ENCODE measurements around the gene MCC. TPM values are rescaled to one million over a fixed set of nuclear protein-coding genes. Genes with fewer than 3 reads are reported as not detected.
A peak's percentile ranks its signal among the peaks of the same experiment; 100 is the strongest.

MCC gene
- total RNA-seq, 1 experiment from 2014 or later: 7.1 TPM

DNA sequence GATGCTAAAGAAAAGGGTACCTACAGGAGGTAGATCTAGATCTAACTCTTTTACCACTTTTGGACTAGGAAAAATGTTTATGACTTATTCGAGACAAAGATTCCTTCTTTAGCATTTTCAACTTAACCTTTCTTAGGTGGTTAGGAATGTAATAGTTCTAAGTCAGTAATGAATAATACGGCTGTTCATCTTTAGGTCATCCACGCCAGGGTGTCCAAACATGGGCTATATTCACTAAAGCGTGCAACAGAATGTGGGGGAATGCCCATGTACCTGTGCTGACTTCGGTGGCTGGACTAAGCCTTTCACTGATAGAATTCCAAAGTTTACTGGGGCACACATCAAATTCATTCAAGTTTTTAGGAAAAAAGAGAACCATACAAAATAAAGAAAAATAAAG, 218.2 kb downstream of the MCC start:
- no peak for ATAC-seq
- H3K4me2 ChIP-seq (ENCODE audit: low read length): no peak overlapping the region
- POLR2A ChIA-PET (ENCODE audit: unreplicated experiment): no interaction called here

DNA sequence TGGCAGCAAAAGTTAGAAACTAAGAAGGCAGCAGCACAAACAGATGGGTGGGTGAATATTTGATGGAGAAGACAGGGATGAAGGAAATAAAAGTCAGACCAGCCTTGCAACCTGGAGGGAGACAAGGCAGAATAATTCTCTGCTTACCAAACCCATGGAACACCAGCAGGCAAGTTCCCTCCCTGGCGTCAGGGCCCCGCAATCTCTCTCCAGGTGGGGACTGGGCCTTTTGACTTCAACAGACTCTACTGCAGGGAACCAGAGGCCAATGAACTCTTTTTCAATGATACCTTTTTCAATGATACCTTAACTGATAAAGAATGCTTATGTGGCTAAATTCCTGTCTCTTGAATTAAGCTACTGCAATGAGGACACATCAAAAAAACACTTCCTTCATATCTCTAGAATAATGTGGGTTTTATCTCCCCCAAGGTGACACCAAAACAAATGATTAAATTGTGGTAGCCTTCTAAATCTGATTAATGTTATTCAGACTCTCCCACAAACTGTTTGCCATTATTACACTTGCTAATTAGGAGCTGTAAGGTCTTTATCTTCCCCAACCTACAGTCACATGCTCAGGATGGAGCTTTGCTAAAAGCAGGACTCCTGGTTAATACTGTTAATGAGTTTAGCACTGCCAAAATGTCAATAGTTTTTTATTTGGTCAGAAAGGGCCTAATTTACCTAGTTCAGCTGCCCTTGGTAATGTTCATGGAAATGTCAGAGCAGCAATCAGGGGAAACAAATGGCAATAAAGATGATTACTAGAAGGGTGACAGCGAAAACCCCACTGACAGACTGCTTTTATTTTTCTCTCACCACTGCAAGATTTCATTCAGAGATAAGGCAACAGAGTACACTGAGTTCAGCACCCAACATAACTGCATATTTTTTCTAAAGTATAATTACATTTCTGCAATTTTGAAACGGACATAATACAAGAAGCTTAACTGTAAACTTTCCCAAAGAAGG, 218.9 kb downstream of the MCC start:
- Histone ChIP-seq H3K27me3 (ENCODE audit: low read length) (no peaks in the 10 kb centered on the region), H2AFZ (ENCODE audit: low read length) (no peak overlapping the region), H3F3A (ENCODE audit: low read length, unreplicated experiment) (no peaks in the 10 kb centered on the region), H3K36me3 (ENCODE audit: low read depth, low read length) (no peaks in the 10 kb centered on the region), H3K79me2 (ENCODE audit: low read length) (no peaks in the 10 kb centered on the region), H3K4me1 (ENCODE audit: insufficient read depth, low read length) (peaks cover 15% of the 10 kb centered on the region), H3K9ac (ENCODE audit: low read length) (no peak overlapping the region), H3K4me3 (ENCODE audit: low read length) (no peak overlapping the region), H3K4me2 (ENCODE audit: low read length) (no peak overlapping the region), H4K20me1 (ENCODE audit: low read length) (no peaks in the 10 kb centered on the region), H3K9me3 (ENCODE audit: low read length) (no peaks in the 10 kb centered on the region), H3K27ac (ENCODE audit: low read length) (no peak overlapping the region), H3K9me2 (replicated peaks; ENCODE audit: low read length) (no peaks in the 10 kb centered on the region)
- ChIA-PET CTCF (interaction anchor here (0.5 kb wide), 1 partner anchor 343 kb away, joined by 3 read pairs; no protein-coding TSS in a partner anchor), POLR2A (ENCODE audit: unreplicated experiment) (no interaction called here)
- DNase-seq (no peak), ATAC-seq (no peak)
- TF ChIP-seq, protein P1, sequence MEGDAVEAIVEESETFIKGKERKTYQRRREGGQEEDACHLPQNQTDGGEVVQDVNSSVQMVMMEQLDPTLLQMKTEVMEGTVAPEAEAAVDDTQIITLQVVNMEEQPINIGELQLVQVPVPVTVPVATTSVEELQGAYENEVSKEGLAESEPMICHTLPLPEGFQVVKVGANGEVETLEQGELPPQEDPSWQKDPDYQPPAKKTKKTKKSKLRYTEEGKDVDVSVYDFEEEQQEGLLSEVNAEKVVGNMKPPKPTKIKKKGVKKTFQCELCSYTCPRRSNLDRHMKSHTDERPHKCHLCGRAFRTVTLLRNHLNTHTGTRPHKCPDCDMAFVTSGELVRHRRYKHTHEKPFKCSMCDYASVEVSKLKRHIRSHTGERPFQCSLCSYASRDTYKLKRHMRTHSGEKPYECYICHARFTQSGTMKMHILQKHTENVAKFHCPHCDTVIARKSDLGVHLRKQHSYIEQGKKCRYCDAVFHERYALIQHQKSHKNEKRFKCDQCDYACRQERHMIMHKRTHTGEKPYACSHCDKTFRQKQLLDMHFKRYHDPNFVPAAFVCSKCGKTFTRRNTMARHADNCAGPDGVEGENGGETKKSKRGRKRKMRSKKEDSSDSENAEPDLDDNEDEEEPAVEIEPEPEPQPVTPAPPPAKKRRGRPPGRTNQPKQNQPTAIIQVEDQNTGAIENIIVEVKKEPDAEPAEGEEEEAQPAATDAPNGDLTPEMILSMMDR (conservative IDR thresholded peaks at IDR 0.05; ENCODE audit: low read depth, low read length): no peak
- no peak for TF ChIP-seq EZH2 (IDR thresholded peaks at IDR 0.05; ENCODE audit: low read length, unreplicated experiment)
- TF ChIP-seq EZH2phosphoT487 (IDR thresholded peaks at IDR 0.05; ENCODE audit: borderline replicate concordance, low read length): no peak
- no TSS peak for BruUV-seq (replicated peaks)
- intact Hi-C loops (cut with micrococcal nuclease): no loop called here

More for the DNA sequence above, 218.2 kb downstream of the MCC start:
- Histone ChIP-seq H4K20me1 (ENCODE audit: low read length) (no peaks in the 10 kb centered on the region), H3K27me3 (ENCODE audit: low read length) (no peaks in the 10 kb centered on the region), H3K27ac (ENCODE audit: low read length) (no peak overlapping the region), H3K79me2 (ENCODE audit: low read length) (no peaks in the 10 kb centered on the region), H3K9me2 (replicated peaks; ENCODE audit: low read length) (no peaks in the 10 kb centered on the region), H3K4me1 (ENCODE audit: insufficient read depth, low read length) (peaks cover 15% of the 10 kb centered on the region), H2AFZ (ENCODE audit: low read length) (no peak overlapping the region), H3F3A (ENCODE audit: low read length, unreplicated experiment) (no peaks in the 10 kb centered on the region), H3K36me3 (ENCODE audit: low read depth, low read length) (no peaks in the 10 kb centered on the region), H3K4me3 (ENCODE audit: low read length) (no peak overlapping the region), H3K9ac (ENCODE audit: low read length) (no peak overlapping the region), H3K9me3 (ENCODE audit: low read length) (no peaks in the 10 kb centered on the region)
- intact Hi-C loops (cut with micrococcal nuclease): no loop called here
- CTCF ChIA-PET: interaction anchor here (0.5 kb wide), 1 partner anchor 342 kb away, joined by 3 read pairs; no protein-coding TSS in a partner anchor
- no TSS peak for BruUV-seq (replicated peaks)
- TF ChIP-seq EZH2phosphoT487 (IDR thresholded peaks at IDR 0.05; ENCODE audit: borderline replicate concordance, low read length): no peak
- no peak for TF ChIP-seq EZH2 (IDR thresholded peaks at IDR 0.05; ENCODE audit: low read length, unreplicated experiment)
- TF ChIP-seq, protein P1 (conservative IDR thresholded peaks at IDR 0.05; ENCODE audit: low read depth, low read length): no peak
- no peak for DNase-seq

DNA sequence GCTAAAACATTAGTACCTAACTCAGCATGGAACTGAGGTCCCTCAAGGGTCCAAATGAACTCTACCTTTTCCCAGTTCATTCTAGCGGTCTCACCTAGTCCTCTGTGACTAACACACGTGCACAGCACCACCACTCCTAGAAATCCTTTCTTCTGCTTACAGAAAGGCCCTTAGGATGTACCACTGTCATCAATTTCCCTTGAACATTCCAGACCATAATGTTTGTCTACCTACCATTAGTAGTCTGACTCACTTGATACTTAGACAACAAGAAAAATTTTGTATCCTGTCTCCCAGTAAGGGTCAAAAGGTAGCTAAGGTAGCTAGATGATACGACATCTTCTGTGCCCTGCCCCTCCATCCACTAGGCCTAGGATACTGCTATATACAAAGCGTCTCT, 220.0 kb downstream of the MCC start:
- Histone ChIP-seq H4K20me1 (ENCODE audit: low read length) (no peaks in the 10 kb centered on the region), H3K9me3 (ENCODE audit: low read length) (no peaks in the 10 kb centered on the region), H3K4me1 (ENCODE audit: insufficient read depth, low read length) (peaks cover 15% of the 10 kb centered on the region), H3K9me2 (replicated peaks; ENCODE audit: low read length) (no peaks in the 10 kb centered on the region), H3K36me3 (ENCODE audit: low read depth, low read length) (no peaks in the 10 kb centered on the region), H2AFZ (ENCODE audit: low read length) (no peak overlapping the region), H3K4me2 (ENCODE audit: low read length) (no peak overlapping the region), H3K27ac (ENCODE audit: low read length) (no peak overlapping the region), H3K27me3 (ENCODE audit: low read length) (no peaks in the 10 kb centered on the region), H3K9ac (ENCODE audit: low read length) (no peak overlapping the region), H3F3A (ENCODE audit: low read length, unreplicated experiment) (no peaks in the 10 kb centered on the region), H3K4me3 (ENCODE audit: low read length) (no peak overlapping the region), H3K79me2 (ENCODE audit: low read length) (no peaks in the 10 kb centered on the region)
- intact Hi-C loops (cut with micrococcal nuclease): no loop called here
- ATAC-seq: peak; percentile 42
- POLR2A ChIA-PET (ENCODE audit: unreplicated experiment): no interaction called here
- BruUV-seq (replicated peaks): no TSS peak
- DNase-seq: peak; percentile 47
- CTCF ChIA-PET: no interaction called here
- TF ChIP-seq EZH2 (IDR thresholded peaks at IDR 0.05; ENCODE audit: low read length, unreplicated experiment) (no peak), EZH2phosphoT487 (IDR thresholded peaks at IDR 0.05; ENCODE audit: borderline replicate concordance, low read length) (no peak)
- TF ChIP-seq, protein P1 (conservative IDR thresholded peaks at IDR 0.05; ENCODE audit: low read depth, low read length): no peak

Data from PC-3 (cell line).